NCI-H1930 (cell line): Measurements from ENCODE around the gene CLIP1.
"Not testable (repeated sequence)": the region's sequence is repeated elsewhere in the genome, so short reads cannot be mapped to it uniquely, and the experiment has no call there.

Source experiments
- DNase-seq, 2 experiments: peaks; one replicate each; lab custom pipeline; 2025; lab: John Stamatoyannopoulos, UW

The CLIP1 gene

GRCh38 chr12:122395319-122395718, 27.1 kb downstream of the CLIP1 start:
- no peak for DNase-seq

- no peak for DNase-seq
Measured at GRCh38 chr12:122394626-122395194, 27.8 kb downstream of the CLIP1 start.

GRCh38 chr12:122393817-122394216, 28.7 kb downstream of the CLIP1 start:
- no peak for DNase-seq

GRCh38 chr12:122392411-122392810, 30.1 kb downstream of the CLIP1 start:
- DNase-seq: no peak

- no peak for DNase-seq
Measured at GRCh38 chr12:122389677-122390076, 32.8 kb downstream of the CLIP1 start.

- DNase-seq: no peak
Measured at GRCh38 chr12:122387887-122388286, 34.6 kb downstream of the CLIP1 start.

GRCh38 chr12:122385171-122386016, 37.1 kb downstream of the CLIP1 start:
- no peak for DNase-seq

- DNase-seq: no peak
Measured at GRCh38 chr12:122382919-122383350, 39.5 kb downstream of the CLIP1 start.

- DNase-seq: no peak
Measured at GRCh38 chr12:122381021-122381420, 41.4 kb downstream of the CLIP1 start.

- not testable (repeated sequence) for DNase-seq
Measured at GRCh38 chr12:122376751-122377150, 45.7 kb downstream of the CLIP1 start.

GRCh38 chr12:122374707-122375106, 47.8 kb downstream of the CLIP1 start:
- no peak for DNase-seq

- no peak for DNase-seq
Measured at GRCh38 chr12:122371475-122372045, 50.9 kb downstream of the CLIP1 start.

- no peak for DNase-seq
Measured at GRCh38 chr12:122368361-122369073, 54.0 kb downstream of the CLIP1 start.

- DNase-seq: not testable (repeated sequence)
Measured at GRCh38 chr12:122367632-122368031, 54.8 kb downstream of the CLIP1 start.

GRCh38 chr12:122366685-122367475, 55.6 kb downstream of the CLIP1 start:
- DNase-seq: peak in 1 of 2 experiments; percentile 40

- not testable (repeated sequence) for DNase-seq
Measured at GRCh38 chr12:122365226-122365625, 57.2 kb downstream of the CLIP1 start.

GRCh38 chr12:122363782-122364181, 58.7 kb downstream of the CLIP1 start:
- no peak for DNase-seq

- no peak for DNase-seq
Measured at GRCh38 chr12:122362755-122363154, 59.7 kb downstream of the CLIP1 start.

- not testable (repeated sequence) for DNase-seq
Measured at GRCh38 chr12:122358403-122358802, 64.1 kb downstream of the CLIP1 start.

- DNase-seq: not testable (repeated sequence)
Measured at GRCh38 chr12:122357536-122357935, 64.9 kb downstream of the CLIP1 start.

GRCh38 chr12:122356991-122357390, 65.5 kb downstream of the CLIP1 start:
- DNase-seq: not testable (repeated sequence)
